PC-9 (cell line): ENCODE measurements around the gene TSC22D2. TPM values are rescaled to one million over a fixed set of nuclear protein-coding genes. Genes with fewer than 3 reads are reported as not detected.

Experiments used
- BruUV-seq: library from RNA; stranded (reverse); fragments of 400-500 nt; replicated peaks from 2 replicates; lab custom pipeline; 2021; lab: Mats Ljungman, UMichigan
- CTCF ChIA-PET: fragments of 300-600 bp; sonication (Branson Sonifier 250); formaldehyde crosslinking; loops from one replicate; lab custom pipeline; 2022; ENCODE audit warnings: antibody characterized with exemption; lab: Charles Lee
- POLR2A ChIA-PET: fragments of 300-600 bp; sonication (Branson Sonifier 250); formaldehyde crosslinking; loops from one replicate; lab custom pipeline; 2022; ENCODE audit warnings: antibody characterized with exemption; ENCODE audit not compliant: unreplicated experiment; lab: Charles Lee
- DNase-seq, 2 experiments: peaks; one replicate each; pipeline versions ENCODE4 v3.0.0 to v3.0.0-alpha.2; 2015 to 2022; ENCODE audit warnings: mixed read lengths in 1 of 2
- H2AFZ ChIP-seq: fragments of 200-600 bp; sonication (generic); 2 replicates; pipeline ENCODE4 v1.8.1; 2017; ENCODE audit warnings: antibody characterized with exemption
- H3F3A ChIP-seq: fragments of 200-600 bp; sonication (generic); 2 replicates; pipeline ENCODE4 v1.8.1; 2017; ENCODE audit warnings: antibody characterized with exemption, mild to moderate bottlenecking, low read depth; ENCODE audit not compliant: insufficient read depth
- H3K27ac ChIP-seq: fragments of 200-600 bp; sonication (generic); 2 replicates; pipeline ENCODE4 v1.6.1; 2016; ENCODE audit warnings: mixed run types
- H3K27me3 ChIP-seq: fragments of 200-600 bp; sonication (generic); 2 replicates; pipeline ENCODE4 v1.6.1; 2016; ENCODE audit warnings: low read depth, mixed run types; ENCODE audit not compliant: insufficient read depth
- H3K36me3 ChIP-seq: fragments of 200-600 bp; sonication (generic); 2 replicates; pipeline ENCODE4 v1.6.1; 2016; ENCODE audit warnings: low read depth, mixed run types
- H3K4me1 ChIP-seq: fragments of 200-600 bp; sonication (generic); replicated peaks from 2 replicates; pipeline ENCODE4 v1.6.1; 2016; ENCODE audit warnings: mixed run types; ENCODE audit not compliant: insufficient read depth
- H3K4me2 ChIP-seq: fragments of 200-600 bp; sonication (generic); 2 replicates; pipeline ENCODE4 v1.6.1; 2017; ENCODE audit warnings: mixed run types
- H3K4me3 ChIP-seq: fragments of 200-600 bp; sonication (generic); 2 replicates; pipeline ENCODE4 v1.6.1; 2016; ENCODE audit warnings: mixed run types
- H3K79me2 ChIP-seq: fragments of 200-600 bp; sonication (generic); 2 replicates; pipeline ENCODE4 v1.6.1; 2017; ENCODE audit warnings: low read depth, mixed run types
- H3K9me2 ChIP-seq: fragments of 200-600 bp; sonication (generic); 2 replicates; pipeline ENCODE4 v1.8.1; 2017; ENCODE audit warnings: mild to moderate bottlenecking; ENCODE audit not compliant: insufficient read depth
- H3K9me3 ChIP-seq: fragments of 200-600 bp; sonication (generic); 2 replicates; pipeline ENCODE4 v1.8.1; 2016; ENCODE audit warnings: low read depth; ENCODE audit not compliant: insufficient read depth
- H4K20me1 ChIP-seq: fragments of 200-600 bp; sonication (generic); 2 replicates; pipeline ENCODE4 v1.8.1; 2017; ENCODE audit not compliant: insufficient read depth
- CTCF ChIP-seq: fragments of 200-600 bp; sonication (generic); conservative IDR thresholded peaks from 2 replicates; pipeline ENCODE4 v1.6.1; 2017; ENCODE audit warnings: mixed run types, antibody characterized with exemption, mild to moderate bottlenecking, moderate library complexity
- EZH2 ChIP-seq: fragments of 200-600 bp; sonication (generic); IDR thresholded peaks from 2 replicates; pipeline ENCODE4 v1.8.0; 2017; ENCODE audit warnings: antibody characterized with exemption, low read depth
- intact Hi-C: fragments of 100-400 bp; cut with micrococcal nuclease; formaldehyde crosslinking; loops from one replicate; pipeline ENCODE4 v1.10.0; 2022; ENCODE audit not compliant: unreplicated experiment
- total RNA-seq: library from RNA; stranded (reverse); gene quantifications from 2 replicates; pipeline ENCODE4 v1.2.3, GENCODE V29; 2021

TSC22D2 gene
- total RNA-seq, 1 experiment from 2014 or later = 32.0 TPM

DNA sequence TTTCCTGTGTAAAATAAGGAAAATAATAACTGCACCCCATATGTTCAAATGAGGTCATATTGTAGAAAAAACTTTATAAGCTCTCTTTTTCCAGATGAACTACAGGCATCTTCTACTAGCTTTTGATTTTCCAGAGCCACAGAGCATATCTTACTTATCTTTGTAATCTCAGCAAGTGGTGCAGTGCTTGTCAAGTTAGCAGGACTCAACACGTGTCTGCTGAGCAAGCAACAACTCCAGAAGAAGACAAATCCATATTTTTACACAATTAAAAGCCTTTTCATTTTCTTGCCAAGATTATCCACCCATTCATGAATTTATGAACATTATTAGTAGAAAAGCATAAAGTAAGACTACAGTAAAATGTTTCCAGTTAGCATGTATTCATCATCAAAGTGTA, 14.4 kb upstream of the TSC22D2 start:
- Histone ChIP-seq H3K4me1 (peaks cover 10% of the 10 kb centered on the region; the same call in 1 of the 2 replicates), H3K79me2 (no peaks in the 10 kb centered on the region), H3F3A (no peaks in the 10 kb centered on the region), H3K36me3 (no peaks in the 10 kb centered on the region), H4K20me1 (no peaks in the 10 kb centered on the region), H3K27ac (no peak overlapping the region), H2AFZ (no peak overlapping the region), H3K27me3 (no peaks in the 10 kb centered on the region), H3K4me2 (no peak overlapping the region), H3K4me3 (no peak overlapping the region), H3K9me3 (no peaks in the 10 kb centered on the region), H3K9me2 (no peaks in the 10 kb centered on the region)
- no peak for DNase-seq
- POLR2A ChIA-PET = interaction anchor here (0.7 kb wide), 1 partner anchor 14 kb away, joined by 10 read pairs; no protein-coding TSS in a partner anchor
- CTCF ChIA-PET = no interaction called here
- TF ChIP-seq EZH2 (no peak), CTCF (no peak)
- BruUV-seq = no TSS peak
- intact Hi-C loops = no loop called here

DNA sequence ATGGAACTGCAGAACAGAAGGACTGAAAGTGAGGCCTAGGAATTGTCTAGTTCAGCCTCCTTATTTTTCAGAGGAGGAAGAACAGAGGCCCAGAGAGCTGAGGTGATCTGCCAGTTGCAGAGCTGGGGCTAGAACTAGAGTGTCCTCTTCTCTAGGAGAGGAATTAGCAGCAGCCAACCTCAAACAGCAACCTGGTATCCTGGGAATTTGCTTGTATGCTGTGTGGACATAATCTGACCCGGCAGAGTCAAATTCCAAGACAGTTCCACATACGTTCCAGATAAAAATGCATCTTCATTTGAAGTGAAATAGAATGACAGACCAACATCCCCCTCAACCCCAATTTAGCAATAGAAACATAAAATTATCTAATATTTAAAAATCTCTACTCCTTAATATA, 13.5 kb upstream of the TSC22D2 start:
- H3K27ac ChIP-seq = no peak overlapping the region
- H3K9me3 ChIP-seq = no peaks in the 10 kb centered on the region
- no peak overlapping the region for H2AFZ ChIP-seq
- no peaks in the 10 kb centered on the region for H3K27me3 ChIP-seq
- ChIA-PET POLR2A (no interaction called here), CTCF (no interaction called here)
- no peak for DNase-seq
- no peak overlapping the region for H3K4me3 ChIP-seq
- BruUV-seq = no TSS peak
- no peak overlapping the region for H3K4me2 ChIP-seq
- no peaks in the 10 kb centered on the region for H3K9me2 ChIP-seq
- H3K36me3 ChIP-seq = no peaks in the 10 kb centered on the region
- H3F3A ChIP-seq = no peaks in the 10 kb centered on the region
- intact Hi-C loops = no loop called here
- H3K79me2 ChIP-seq = no peaks in the 10 kb centered on the region
- TF ChIP-seq EZH2 = no peak
- H4K20me1 ChIP-seq = no peaks in the 10 kb centered on the region
- H3K4me1 ChIP-seq = peaks cover 10% of the 10 kb centered on the region; the same call in 1 of the 2 replicates

DNA sequence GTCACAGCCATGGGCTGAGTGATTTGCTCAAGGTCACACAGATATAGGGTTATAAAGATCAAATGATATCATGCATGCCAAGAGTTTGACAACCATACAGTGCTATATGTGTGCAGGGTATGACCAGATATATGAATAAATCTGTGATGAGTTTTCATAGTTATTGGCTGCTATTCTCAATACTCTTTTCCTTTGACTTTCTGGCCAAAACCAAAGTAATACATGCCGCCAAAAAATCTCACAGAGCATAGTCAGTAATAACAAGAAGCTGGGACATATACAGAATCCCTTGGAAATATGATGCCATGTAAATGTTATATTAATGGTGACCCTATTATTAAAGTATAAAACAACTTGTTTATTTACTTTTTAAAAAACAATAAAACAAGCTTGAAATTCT, 11.6 kb upstream of the TSC22D2 start:
- H3K27ac ChIP-seq = no peak overlapping the region
- H3K27me3 ChIP-seq = no peaks in the 10 kb centered on the region
- BruUV-seq = no TSS peak
- CTCF ChIA-PET = no interaction called here
- H3K4me3 ChIP-seq = no peak overlapping the region
- H2AFZ ChIP-seq = no peak overlapping the region
- no peak for TF ChIP-seq CTCF
- TF ChIP-seq EZH2 = no peak
- H3K79me2 ChIP-seq = no peaks in the 10 kb centered on the region
- no peak for DNase-seq
- peaks cover 4% of the 10 kb centered on the region; the same call in 1 of the 2 replicates for H3K4me1 ChIP-seq
- no peaks in the 10 kb centered on the region for H3K36me3 ChIP-seq
- H3K9me2 ChIP-seq = no peaks in the 10 kb centered on the region
- intact Hi-C loops = no loop called here
- H3K9me3 ChIP-seq = no peaks in the 10 kb centered on the region
- POLR2A ChIA-PET = no interaction called here
- no peaks in the 10 kb centered on the region for H3F3A ChIP-seq
- no peak overlapping the region for H3K4me2 ChIP-seq
- H4K20me1 ChIP-seq = no peaks in the 10 kb centered on the region
